ENCODE data around the gene KIF13A.
"Not testable (repeated sequence)": the region's sequence is repeated elsewhere in the genome, so short reads cannot be mapped to it uniquely, and the experiment has no call there.

Gene KIF13A

GRCh38 chr6:17869010-17869752 lies 118.3 kb downstream of the KIF13A start:
- peak; percentile 66 for DNase-seq

- peak; percentile 77 for DNase-seq
Measured at GRCh38 chr6:17867880-17868279, 119.6 kb downstream of the KIF13A start.

GRCh38 chr6:17866876-17867444 lies 120.5 kb downstream of the KIF13A start:
- no peak for DNase-seq

GRCh38 chr6:17865798-17866725 lies 121.4 kb downstream of the KIF13A start:
- DNase-seq, result peak; percentile 89

GRCh38 chr6:17865243-17865642 lies 122.2 kb downstream of the KIF13A start:
- peak; percentile 34 for DNase-seq

- DNase-seq, result peak; percentile 88
Measured at GRCh38 chr6:17863901-17864754, 123.3 kb downstream of the KIF13A start.

- no peak for DNase-seq
Measured at GRCh38 chr6:17861361-17861760, 126.1 kb downstream of the KIF13A start.

- DNase-seq, result no peak
Measured at GRCh38 chr6:17859846-17860245, 127.6 kb downstream of the KIF13A start.

- DNase-seq, result no peak
Measured at GRCh38 chr6:17858584-17858983, 128.9 kb downstream of the KIF13A start.

- DNase-seq, result not testable (repeated sequence)
Measured at GRCh38 chr6:17857188-17857587, 130.2 kb downstream of the KIF13A start.

GRCh38 chr6:17856306-17856705 lies 131.1 kb downstream of the KIF13A start:
- DNase-seq, result no peak

GRCh38 chr6:17855381-17855780 lies 132.1 kb downstream of the KIF13A start:
- no peak for DNase-seq

GRCh38 chr6:17853533-17853932 lies 133.9 kb downstream of the KIF13A start:
- no peak for DNase-seq

GRCh38 chr6:17851720-17852161 lies 135.7 kb downstream of the KIF13A start:
- DNase-seq, result peak; percentile 76

GRCh38 chr6:17851001-17851719 lies 136.3 kb downstream of the KIF13A start:
- peak; percentile 36 for DNase-seq

- DNase-seq, result no peak
Measured at GRCh38 chr6:17850281-17850680, 137.2 kb downstream of the KIF13A start.

- no peak for DNase-seq
Measured at GRCh38 chr6:17847203-17847760, 140.2 kb downstream of the KIF13A start.

GRCh38 chr6:17846762-17847161 lies 140.7 kb downstream of the KIF13A start:
- DNase-seq, result no peak

- DNase-seq, result no peak
Measured at GRCh38 chr6:17845598-17845997, 141.8 kb downstream of the KIF13A start.

- DNase-seq, result not testable (repeated sequence)
Measured at GRCh38 chr6:17844967-17845366, 142.5 kb downstream of the KIF13A start.
